ENCODE measurements around the gene TFEB. TPM values are rescaled to one million over a fixed set of nuclear protein-coding genes. Genes with fewer than 3 reads are reported as not detected.

TFEB gene
- total RNA-seq, 4 donors from 2014 or later: 19.0 to 23.3 (median 21.6) TPM

GRCh38 chr6:41694815-41695526, 40.4 kb downstream of the TFEB start:
- 85% methylated on average over 5 of the region's 6 CpGs for whole genome bisulfite sequencing
- TF ChIP-seq POLR2AphosphoS5 (IDR thresholded peaks at IDR 0.05): no peak
- TF ChIP-seq CTCF (IDR thresholded peaks at IDR 0.05): no peak
- no peak for TF ChIP-seq POLR2A (IDR thresholded peaks at IDR 0.05)
- TF ChIP-seq EP300 (IDR thresholded peaks at IDR 0.05): no peak
- H3K4me3 ChIP-seq: no peak overlapping the region
- H3K27ac ChIP-seq: no peak overlapping the region
- H3K27me3 ChIP-seq: no peaks in the 10 kb centered on the region
- DNase-seq (ENCODE audit: low spot score in 2 of 2): no peak
- no peaks in the 10 kb centered on the region for H3K9me3 ChIP-seq
- peaks cover 22% of the 10 kb centered on the region for H3K4me1 ChIP-seq
- peaks cover 13% of the 10 kb centered on the region for H3K36me3 ChIP-seq

- H3K27ac ChIP-seq: no peak overlapping the region
- H3K36me3 ChIP-seq: peaks cover 20% of the 10 kb centered on the region
- WGBS: 47% methylated on average over 7 of the region's 10 CpGs
- no peak for DNase-seq (ENCODE audit: low spot score in 2 of 2)
- H3K4me1 ChIP-seq: peaks cover 31% of the 10 kb centered on the region
- TF ChIP-seq POLR2A (IDR thresholded peaks at IDR 0.05) (no peak), EP300 (IDR thresholded peaks at IDR 0.05) (no peak), CTCF (IDR thresholded peaks at IDR 0.05) (no peak), POLR2AphosphoS5 (IDR thresholded peaks at IDR 0.05) (no peak)
- no peak overlapping the region for H3K4me3 ChIP-seq
- no peaks in the 10 kb centered on the region for H3K27me3 ChIP-seq
- no peaks in the 10 kb centered on the region for H3K9me3 ChIP-seq
Observed at GRCh38 chr6:41693281-41694240, 41.8 kb downstream of the TFEB start.

GRCh38 chr6:41692730-41693129, 42.7 kb downstream of the TFEB start:
- Histone ChIP-seq H3K4me3 (no peak overlapping the region), H3K4me1 (peaks cover 34% of the 10 kb centered on the region), H3K9me3 (no peaks in the 10 kb centered on the region), H3K27me3 (no peaks in the 10 kb centered on the region), H3K27ac (no peak overlapping the region), H3K36me3 (peaks cover 27% of the 10 kb centered on the region)
- TF ChIP-seq POLR2A (IDR thresholded peaks at IDR 0.05) (no peak), POLR2AphosphoS5 (IDR thresholded peaks at IDR 0.05) (no peak), CTCF (IDR thresholded peaks at IDR 0.05) (no peak), EP300 (IDR thresholded peaks at IDR 0.05) (no peak)
- DNase-seq (ENCODE audit: low spot score in 2 of 2): no peak
- WGBS: 83% methylated on average over 2 of the region's 2 CpGs

- Histone ChIP-seq H3K27me3 (no peaks in the 10 kb centered on the region), H3K36me3 (peaks cover 29% of the 10 kb centered on the region), H3K9me3 (no peaks in the 10 kb centered on the region), H3K4me3 (no peak overlapping the region), H3K27ac (no peak overlapping the region), H3K4me1 (peaks cover 34% of the 10 kb centered on the region)
- TF ChIP-seq POLR2AphosphoS5 (IDR thresholded peaks at IDR 0.05) (no peak), EP300 (IDR thresholded peaks at IDR 0.05) (no peak), POLR2A (IDR thresholded peaks at IDR 0.05) (no peak), CTCF (IDR thresholded peaks at IDR 0.05) (no peak)
- DNase-seq (ENCODE audit: low spot score in 2 of 2): no peak
Observed at GRCh38 chr6:41692080-41692675, 43.2 kb downstream of the TFEB start.
